ENCODE data around the gene UQCR10.

UQCR10 gene

GRCh38 chr22:29817724-29818123, 50.6 kb downstream of the UQCR10 start:
- no peak for DNase-seq (ENCODE audit: low spot score)
- TF ChIP-seq, protein P1, sequence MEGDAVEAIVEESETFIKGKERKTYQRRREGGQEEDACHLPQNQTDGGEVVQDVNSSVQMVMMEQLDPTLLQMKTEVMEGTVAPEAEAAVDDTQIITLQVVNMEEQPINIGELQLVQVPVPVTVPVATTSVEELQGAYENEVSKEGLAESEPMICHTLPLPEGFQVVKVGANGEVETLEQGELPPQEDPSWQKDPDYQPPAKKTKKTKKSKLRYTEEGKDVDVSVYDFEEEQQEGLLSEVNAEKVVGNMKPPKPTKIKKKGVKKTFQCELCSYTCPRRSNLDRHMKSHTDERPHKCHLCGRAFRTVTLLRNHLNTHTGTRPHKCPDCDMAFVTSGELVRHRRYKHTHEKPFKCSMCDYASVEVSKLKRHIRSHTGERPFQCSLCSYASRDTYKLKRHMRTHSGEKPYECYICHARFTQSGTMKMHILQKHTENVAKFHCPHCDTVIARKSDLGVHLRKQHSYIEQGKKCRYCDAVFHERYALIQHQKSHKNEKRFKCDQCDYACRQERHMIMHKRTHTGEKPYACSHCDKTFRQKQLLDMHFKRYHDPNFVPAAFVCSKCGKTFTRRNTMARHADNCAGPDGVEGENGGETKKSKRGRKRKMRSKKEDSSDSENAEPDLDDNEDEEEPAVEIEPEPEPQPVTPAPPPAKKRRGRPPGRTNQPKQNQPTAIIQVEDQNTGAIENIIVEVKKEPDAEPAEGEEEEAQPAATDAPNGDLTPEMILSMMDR (IDR thresholded peaks at IDR 0.05; ENCODE audit: extremely low read depth, missing control alignments) = no peak

GRCh38 chr22:29819501-29819900, 52.3 kb downstream of the UQCR10 start:
- TF ChIP-seq, protein P1 (IDR thresholded peaks at IDR 0.05; ENCODE audit: extremely low read depth, missing control alignments) = no peak
- no peak for DNase-seq (ENCODE audit: low spot score)

Measured in GM20000 (cell line).